OCI-LY3 (cell line): ENCODE measurements around the gene CASP9.

Experiments
- H2AFZ ChIP-seq: fragments of 200-600, 300-600 bp; shearing (Covaris generic); 2 replicates; pipeline ENCODE4 v1.6.0; 2014; ENCODE audit warnings: antibody characterized with exemption, low read depth, low read length
- H3K27ac ChIP-seq: fragments of 200-600, 300-600 bp; sonication (generic); 2 replicates; pipeline ENCODE4 v1.5.1; 2014; ENCODE audit warnings: mild to moderate bottlenecking, low read length, moderate library complexity, mixed read lengths
- H3K27me3 ChIP-seq: fragments of 200-600, 300-600 bp; sonication (generic); 2 replicates; pipeline ENCODE4 v1.6.1; 2014; ENCODE audit warnings: low read depth, low read length, mixed read lengths
- H3K36me3 ChIP-seq: fragments of 200-600, 300-600 bp; sonication (generic); replicated peaks from 2 replicates; pipeline ENCODE3; 2014; ENCODE audit warnings: low read depth, low read length, mixed read lengths
- H3K4me1 ChIP-seq: fragments of 300-600, 200-600 bp; sonication (generic); 2 replicates; pipeline ENCODE4 v1.6.1; 2014; ENCODE audit warnings: low read length, mixed read lengths
- H3K4me2 ChIP-seq: fragments of 200-600, 300-600 bp; sonication (generic); 2 replicates; pipeline ENCODE4 v1.6.1; 2014; ENCODE audit warnings: low read length, mixed read lengths
- H3K4me3 ChIP-seq: fragments of 300-600, 200-600 bp; sonication (generic); 2 replicates; pipeline ENCODE4 v1.5.1; 2014; ENCODE audit warnings: antibody characterized with exemption, mild to moderate bottlenecking, low read length, moderate library complexity
- H3K79me2 ChIP-seq: fragments of 300-600, 200-600 bp; shearing (Covaris generic); 2 replicates; pipeline ENCODE4 v1.6.1; 2014; ENCODE audit warnings: mild to moderate bottlenecking, low read length, mixed read lengths
- H3K9ac ChIP-seq: fragments of 300-600, 200-600 bp; shearing (Covaris generic); 2 replicates; pipeline ENCODE4 v1.6.0; 2014; ENCODE audit warnings: mild to moderate bottlenecking, low read length, moderate library complexity
- H3K9me3 ChIP-seq: fragments of 200-600, 300-600 bp; shearing (Covaris generic); 2 replicates; pipeline ENCODE4 v1.6.1; 2014; ENCODE audit warnings: low read length, mixed read lengths; ENCODE audit not compliant: insufficient read depth
- H4K20me1 ChIP-seq: fragments of 200-600, 300-600 bp; sonication (generic); 2 replicates; pipeline ENCODE4 v1.6.1; 2016; ENCODE audit warnings: low read length, mixed read lengths; ENCODE audit not compliant: insufficient read depth
- CTCF ChIP-seq: fragments of 200-600, 300-600 bp; sonication (generic); IDR thresholded peaks from 2 replicates; pipeline ENCODE4 v1.5.1; 2014; ENCODE audit warnings: antibody characterized with exemption, low read length, low read depth
- EZH2phosphoT487 ChIP-seq: fragments of 200-600 bp; shearing (Covaris generic); IDR thresholded peaks from 2 replicates; pipeline ENCODE4 v1.6.1; 2018; ENCODE audit warnings: antibody characterized with exemption, mixed run types, low read depth

The CASP9 gene

GRCh38 chr1:15557008-15557407 is 33.0 kb upstream of the CASP9 start:
- Histone ChIP-seq H3K4me1 (no peaks in the 10 kb centered on the region), H3K27me3 (no peaks in the 10 kb centered on the region), H3K36me3 (no peaks in the 10 kb centered on the region), H3K79me2 (no peaks in the 10 kb centered on the region), H2AFZ (no peak overlapping the region), H3K4me2 (no peak overlapping the region), H3K27ac (no peak overlapping the region), H4K20me1 (no peaks in the 10 kb centered on the region), H3K9ac (no peak overlapping the region), H3K9me3 (no peaks in the 10 kb centered on the region), H3K4me3 (no peak overlapping the region)
- TF ChIP-seq CTCF (no peak), EZH2phosphoT487 (no peak)

- Histone ChIP-seq H4K20me1 (no peaks in the 10 kb centered on the region), H3K79me2 (no peaks in the 10 kb centered on the region), H3K4me2 (no peak overlapping the region), H3K4me3 (no peak overlapping the region), H3K27ac (no peak overlapping the region), H3K36me3 (peaks cover 9% of the 10 kb centered on the region), H3K9me3 (no peaks in the 10 kb centered on the region), H2AFZ (no peak overlapping the region), H3K9ac (no peak overlapping the region), H3K4me1 (no peaks in the 10 kb centered on the region), H3K27me3 (no peaks in the 10 kb centered on the region)
- TF ChIP-seq EZH2phosphoT487 (no peak), CTCF (no peak)
Observed at GRCh38 chr1:15550573-15550972, 26.6 kb upstream of the CASP9 start.

- H3K79me2 ChIP-seq, result no peaks in the 10 kb centered on the region
- no peak overlapping the region for H3K9ac ChIP-seq
- TF ChIP-seq CTCF, result no peak
- TF ChIP-seq EZH2phosphoT487, result no peak
- H3K9me3 ChIP-seq, result no peaks in the 10 kb centered on the region
- no peak overlapping the region for H3K27ac ChIP-seq
- no peaks in the 10 kb centered on the region for H3K4me1 ChIP-seq
- H4K20me1 ChIP-seq, result no peaks in the 10 kb centered on the region
- H2AFZ ChIP-seq, result no peak overlapping the region
- H3K27me3 ChIP-seq, result no peaks in the 10 kb centered on the region
- peaks cover 9% of the 10 kb centered on the region for H3K36me3 ChIP-seq
- no peak overlapping the region for H3K4me2 ChIP-seq
- H3K4me3 ChIP-seq, result no peak overlapping the region
Observed at GRCh38 chr1:15546641-15547040, 22.6 kb upstream of the CASP9 start.

GRCh38 chr1:15543589-15544568 is 19.9 kb upstream of the CASP9 start:
- Histone ChIP-seq H3K79me2 (no peaks in the 10 kb centered on the region), H3K4me2 (no peak overlapping the region), H3K36me3 (peaks cover 9% of the 10 kb centered on the region), H2AFZ (no peak overlapping the region), H4K20me1 (no peaks in the 10 kb centered on the region), H3K27me3 (no peaks in the 10 kb centered on the region), H3K9ac (no peak overlapping the region), H3K27ac (no peak overlapping the region), H3K4me3 (no peak overlapping the region), H3K4me1 (no peaks in the 10 kb centered on the region), H3K9me3 (no peaks in the 10 kb centered on the region)
- TF ChIP-seq CTCF (no peak), EZH2phosphoT487 (no peak)
